ENCODE results near the gene SYNE1.

Gene SYNE1

GRCh38 chr6:152309648-152310047 lies 327.5 kb downstream of the SYNE1 start:
- Histone ChIP-seq H3K9me2 (replicated peaks; ENCODE audit: insufficient read depth, low read length) (no peaks in the 10 kb centered on the region), H3K4me2 (ENCODE audit: low read depth, low read length, poor library complexity, severe bottlenecking) (peak overlapping the region; percentile 29), H3F3A (ENCODE audit: insufficient read depth) (no peaks in the 10 kb centered on the region), H3K4me3 (ENCODE audit: insufficient read depth, low read length, poor library complexity, severe bottlenecking) (no peak overlapping the region), H3K27me3 (ENCODE audit: low read length) (no peaks in the 10 kb centered on the region), H3K27ac (ENCODE audit: low read depth, low read length) (peak overlapping the region; percentile 27; the same call in 1 of the 2 replicates), H3K79me2 (ENCODE audit: insufficient read depth, low read length) (no peaks in the 10 kb centered on the region), H4K20me1 (ENCODE audit: low read depth, low read length) (no peaks in the 10 kb centered on the region), H2AFZ (ENCODE audit: low read depth, low read length, severe bottlenecking) (no peak overlapping the region), H3K9ac (ENCODE audit: low read length) (no peak overlapping the region), H3K9me3 (ENCODE audit: insufficient read depth, low read length) (no peaks in the 10 kb centered on the region), H3K36me3 (ENCODE audit: low read length) (no peaks in the 10 kb centered on the region)
- TF ChIP-seq CTCF (IDR thresholded peaks at IDR 0.05; ENCODE audit: insufficient read depth, low read length, poor library complexity, severe bottlenecking) (no peak), EZH2phosphoT487 (conservative IDR thresholded peaks at IDR 0.05; ENCODE audit: low read length) (no peak)

GRCh38 chr6:152309006-152309405 lies 328.2 kb downstream of the SYNE1 start:
- Histone ChIP-seq H3K36me3 (ENCODE audit: low read length) (no peaks in the 10 kb centered on the region), H3K4me3 (ENCODE audit: insufficient read depth, low read length, poor library complexity, severe bottlenecking) (no peak overlapping the region), H3F3A (ENCODE audit: insufficient read depth) (no peaks in the 10 kb centered on the region), H3K4me2 (ENCODE audit: low read depth, low read length, poor library complexity, severe bottlenecking) (peak overlapping the region; percentile 29), H3K79me2 (ENCODE audit: insufficient read depth, low read length) (no peaks in the 10 kb centered on the region), H3K27ac (ENCODE audit: low read depth, low read length) (no peak overlapping the region), H3K9me2 (replicated peaks; ENCODE audit: insufficient read depth, low read length) (no peaks in the 10 kb centered on the region), H3K9me3 (ENCODE audit: insufficient read depth, low read length) (no peaks in the 10 kb centered on the region), H3K27me3 (ENCODE audit: low read length) (no peaks in the 10 kb centered on the region), H4K20me1 (ENCODE audit: low read depth, low read length) (no peaks in the 10 kb centered on the region), H2AFZ (ENCODE audit: low read depth, low read length, severe bottlenecking) (no peak overlapping the region), H3K9ac (ENCODE audit: low read length) (no peak overlapping the region)
- TF ChIP-seq EZH2phosphoT487 (conservative IDR thresholded peaks at IDR 0.05; ENCODE audit: low read length) (no peak), CTCF (IDR thresholded peaks at IDR 0.05; ENCODE audit: insufficient read depth, low read length, poor library complexity, severe bottlenecking) (no peak)

GRCh38 chr6:152308306-152308705 lies 328.9 kb downstream of the SYNE1 start:
- H3K9ac ChIP-seq (ENCODE audit: low read length) = no peak overlapping the region
- no peak overlapping the region for H3K4me2 ChIP-seq (ENCODE audit: low read depth, low read length, poor library complexity, severe bottlenecking)
- H3K9me3 ChIP-seq (ENCODE audit: insufficient read depth, low read length) = no peaks in the 10 kb centered on the region
- H3F3A ChIP-seq (ENCODE audit: insufficient read depth) = no peaks in the 10 kb centered on the region
- no peaks in the 10 kb centered on the region for H4K20me1 ChIP-seq (ENCODE audit: low read depth, low read length)
- H3K4me3 ChIP-seq (ENCODE audit: insufficient read depth, low read length, poor library complexity, severe bottlenecking) = no peak overlapping the region
- TF ChIP-seq CTCF (IDR thresholded peaks at IDR 0.05; ENCODE audit: insufficient read depth, low read length, poor library complexity, severe bottlenecking) = no peak
- no peak for TF ChIP-seq EZH2phosphoT487 (conservative IDR thresholded peaks at IDR 0.05; ENCODE audit: low read length)
- H3K79me2 ChIP-seq (ENCODE audit: insufficient read depth, low read length) = no peaks in the 10 kb centered on the region
- no peaks in the 10 kb centered on the region for H3K36me3 ChIP-seq (ENCODE audit: low read length)
- no peaks in the 10 kb centered on the region for H3K27me3 ChIP-seq (ENCODE audit: low read length)
- no peak overlapping the region for H2AFZ ChIP-seq (ENCODE audit: low read depth, low read length, severe bottlenecking)
- H3K9me2 ChIP-seq (replicated peaks; ENCODE audit: insufficient read depth, low read length) = no peaks in the 10 kb centered on the region
- H3K27ac ChIP-seq (ENCODE audit: low read depth, low read length) = no peak overlapping the region

Measured in SU-DHL-6 (cell line).